HG03457 (cell line): Measurements from ENCODE around the gene LEF1.

Experiments
- ATAC-seq: cut with Tn5 transposase; IDR thresholded peaks from one replicate; pipeline ENCODE4 v1.9.1; 2021; ENCODE audit warnings: moderate number of reproducible peaks; ENCODE audit not compliant: unreplicated experiment

Gene LEF1

DNA sequence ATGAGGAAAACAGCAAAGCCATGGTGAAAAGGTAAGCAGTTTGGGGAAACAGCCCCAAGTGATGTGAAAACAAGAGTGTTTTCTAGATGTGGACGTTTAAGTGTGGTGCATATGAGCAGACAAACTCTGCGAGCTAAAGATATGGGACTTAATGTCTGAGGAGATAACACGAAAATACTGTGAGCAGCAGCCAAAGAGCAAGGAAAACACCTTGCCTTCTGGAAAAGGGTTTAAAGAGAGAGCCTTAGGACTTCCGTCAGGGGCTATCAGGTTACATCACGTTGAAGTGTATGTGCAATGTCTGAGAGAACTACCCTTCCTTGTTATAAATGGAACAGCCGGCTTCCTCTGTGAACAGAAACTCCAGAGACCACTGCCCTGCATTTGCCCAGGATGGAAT lies 54.2 kb downstream of the LEF1 start:
- ATAC-seq: no peak

- ATAC-seq: no peak
These were observed 55.5 kb downstream of the LEF1 start for GRCh38 chr4:108113229-108113628.

DNA sequence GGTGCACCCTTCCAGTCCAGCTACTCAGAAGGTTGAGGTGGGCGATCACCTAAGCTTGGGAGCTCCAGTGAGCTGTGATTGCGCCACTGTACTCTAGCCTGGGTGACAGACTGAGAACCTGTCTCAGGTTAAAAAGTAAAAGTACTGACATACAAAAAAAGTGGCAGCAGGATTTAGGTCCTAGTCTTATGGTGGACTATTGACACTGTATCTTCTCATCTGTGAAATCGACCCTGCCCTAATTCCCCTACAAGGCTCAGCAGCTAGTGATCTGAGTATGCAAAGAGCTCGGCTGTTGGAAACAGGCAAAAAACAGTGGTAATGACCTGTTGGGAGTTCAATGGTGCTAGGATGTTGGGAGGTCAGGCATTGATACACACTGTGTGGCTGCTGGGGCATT lies 57.0 kb downstream of the LEF1 start:
- ATAC-seq: no peak

GRCh38 chr4:108110450-108110849 lies 58.3 kb downstream of the LEF1 start:
- no peak for ATAC-seq

DNA sequence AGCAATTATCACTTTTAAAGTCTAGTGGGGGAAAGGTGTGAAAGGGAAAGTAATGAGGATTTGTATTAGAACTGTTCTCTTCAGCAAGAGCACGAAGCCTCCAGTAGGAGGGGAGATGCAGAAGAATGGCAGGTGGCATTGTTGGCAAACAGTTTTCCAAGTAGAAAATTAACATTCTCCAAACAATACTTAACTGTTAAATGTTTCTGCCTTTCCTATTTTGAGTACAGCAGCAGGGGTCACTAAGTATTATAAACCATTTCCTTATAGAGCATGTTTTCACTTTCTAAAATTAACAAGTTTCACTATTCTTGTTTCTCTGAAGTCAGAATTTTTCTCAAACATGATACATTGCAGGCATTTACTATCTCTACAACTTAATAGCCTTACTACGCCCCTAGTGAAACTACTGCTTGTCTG lies 58.7 kb downstream of the LEF1 start:
- peak; percentile 69 for ATAC-seq

DNA sequence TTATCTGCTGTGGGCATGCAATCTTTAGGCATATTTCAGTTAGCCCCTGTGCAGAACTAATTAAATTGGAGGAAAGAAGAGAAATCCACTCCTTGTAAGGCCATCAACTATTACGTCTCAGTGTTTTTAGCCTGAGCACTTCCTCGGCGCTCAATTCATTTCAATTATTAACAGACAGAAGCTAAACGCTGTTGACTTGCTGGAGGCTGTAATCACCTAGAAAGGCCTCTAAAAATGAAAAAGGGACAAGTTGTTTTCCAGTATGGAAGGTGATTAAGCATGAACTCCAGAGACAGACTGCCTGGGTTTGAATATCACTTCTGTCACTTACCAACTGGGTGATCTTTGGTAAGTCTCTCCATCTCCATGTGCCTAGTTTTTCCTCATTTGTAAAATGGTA lies 59.6 kb downstream of the LEF1 start:
- no peak for ATAC-seq

GRCh38 chr4:108107729-108108382 lies 60.9 kb downstream of the LEF1 start:
- no peak for ATAC-seq

GRCh38 chr4:108107101-108107500 lies 61.6 kb downstream of the LEF1 start:
- ATAC-seq: no peak

DNA sequence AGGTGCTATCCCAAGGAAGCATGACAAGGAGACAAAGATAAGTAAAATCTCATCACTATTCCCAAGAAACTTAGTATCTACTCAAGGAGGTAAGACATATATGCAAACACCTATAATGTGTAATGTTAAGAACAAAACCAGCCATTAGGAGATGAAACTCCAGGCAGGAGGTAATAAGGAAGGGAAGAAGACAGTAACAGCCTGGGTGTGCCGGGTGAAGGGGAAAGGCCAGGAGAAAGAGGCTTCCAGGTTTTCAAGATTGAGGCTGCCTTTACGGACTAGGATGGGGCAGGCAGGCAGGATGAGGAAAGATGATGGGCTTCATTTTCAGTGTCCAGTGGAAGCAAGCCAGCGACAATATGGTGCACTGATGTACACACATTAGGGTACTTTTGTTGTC lies 62.5 kb downstream of the LEF1 start:
- ATAC-seq: no peak

GRCh38 chr4:108103099-108103862 lies 65.5 kb downstream of the LEF1 start:
- ATAC-seq: no peak

DNA sequence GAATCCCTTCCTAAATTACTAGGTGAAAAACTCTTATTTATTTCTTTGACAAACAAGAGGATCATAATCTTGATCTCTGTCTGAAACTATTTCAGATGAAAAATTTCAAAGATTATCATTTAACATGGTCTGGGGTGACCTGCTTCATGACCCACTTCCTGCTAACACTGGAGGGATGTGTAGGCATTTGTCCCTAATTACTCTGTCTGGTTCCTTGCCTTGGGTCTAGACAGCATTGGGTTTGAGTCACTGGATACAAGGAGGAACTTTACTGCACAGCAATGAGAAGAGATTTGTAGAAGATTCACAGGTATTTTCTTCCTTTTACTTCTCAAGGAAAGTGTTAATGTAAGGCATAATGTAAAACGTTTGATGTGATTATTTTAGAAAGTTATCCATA lies 67.9 kb downstream of the LEF1 start:
- ATAC-seq: no peak

GRCh38 chr4:108099838-108100237 lies 68.9 kb downstream of the LEF1 start:
- no peak for ATAC-seq

DNA sequence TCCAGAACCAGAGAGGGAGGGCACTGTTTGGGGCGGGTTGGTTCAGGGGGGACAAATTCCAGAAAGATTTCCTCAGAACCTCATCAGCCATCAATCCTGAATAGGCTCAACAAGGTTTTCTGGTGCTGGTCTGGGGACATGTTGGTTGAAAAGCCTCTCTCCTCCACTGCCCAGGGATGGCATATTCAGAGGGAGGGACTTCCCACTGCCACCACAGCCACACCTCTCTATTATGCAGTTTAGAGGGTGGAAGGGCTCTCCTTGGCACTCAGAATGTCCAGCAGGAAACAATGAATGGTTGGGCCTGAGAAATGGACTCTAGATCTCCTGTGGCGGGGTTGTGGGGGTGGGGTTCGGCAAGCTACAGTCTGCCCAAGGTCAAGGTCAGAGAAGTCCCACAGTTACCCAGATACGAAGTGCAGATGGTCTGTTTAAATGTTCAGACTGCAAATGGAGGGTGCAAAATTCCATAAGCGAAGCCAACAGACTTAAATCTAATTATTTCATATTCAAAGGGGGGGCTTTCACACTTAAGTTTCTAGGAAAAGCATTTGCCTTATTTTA lies 70.7 kb downstream of the LEF1 start:
- no peak for ATAC-seq

- no peak for ATAC-seq
These were observed 73.7 kb downstream of the LEF1 start for GRCh38 chr4:108094923-108095482.

- ATAC-seq: no peak
These were observed 74.6 kb downstream of the LEF1 start for GRCh38 chr4:108094131-108094530.

GRCh38 chr4:108092288-108092687 lies 76.4 kb downstream of the LEF1 start:
- ATAC-seq: no peak

- no peak for ATAC-seq
These were observed 81.3 kb downstream of the LEF1 start for GRCh38 chr4:108087293-108087967.

DNA sequence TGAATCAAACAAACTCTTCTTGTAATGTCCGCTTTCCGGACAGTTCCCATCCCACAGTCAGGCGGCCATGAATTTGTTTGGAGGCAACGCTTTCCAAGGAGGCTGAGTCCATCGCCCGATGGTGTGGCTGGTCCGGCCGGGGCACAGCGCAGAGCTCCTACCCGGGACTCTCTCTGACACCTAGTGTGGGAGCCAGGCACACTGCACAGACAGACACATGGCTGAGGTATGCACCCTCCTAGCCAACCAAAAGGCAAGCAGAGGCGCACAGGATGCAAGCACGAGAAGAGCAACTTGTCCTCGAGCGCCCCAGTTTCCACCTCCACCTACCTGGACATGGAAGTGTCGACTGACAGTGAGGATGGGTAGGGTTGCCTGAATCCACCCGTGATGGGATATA lies 87.5 kb downstream of the LEF1 start:
- ATAC-seq: no peak

GRCh38 chr4:108080747-108081146 lies 88.0 kb downstream of the LEF1 start:
- no peak for ATAC-seq

DNA sequence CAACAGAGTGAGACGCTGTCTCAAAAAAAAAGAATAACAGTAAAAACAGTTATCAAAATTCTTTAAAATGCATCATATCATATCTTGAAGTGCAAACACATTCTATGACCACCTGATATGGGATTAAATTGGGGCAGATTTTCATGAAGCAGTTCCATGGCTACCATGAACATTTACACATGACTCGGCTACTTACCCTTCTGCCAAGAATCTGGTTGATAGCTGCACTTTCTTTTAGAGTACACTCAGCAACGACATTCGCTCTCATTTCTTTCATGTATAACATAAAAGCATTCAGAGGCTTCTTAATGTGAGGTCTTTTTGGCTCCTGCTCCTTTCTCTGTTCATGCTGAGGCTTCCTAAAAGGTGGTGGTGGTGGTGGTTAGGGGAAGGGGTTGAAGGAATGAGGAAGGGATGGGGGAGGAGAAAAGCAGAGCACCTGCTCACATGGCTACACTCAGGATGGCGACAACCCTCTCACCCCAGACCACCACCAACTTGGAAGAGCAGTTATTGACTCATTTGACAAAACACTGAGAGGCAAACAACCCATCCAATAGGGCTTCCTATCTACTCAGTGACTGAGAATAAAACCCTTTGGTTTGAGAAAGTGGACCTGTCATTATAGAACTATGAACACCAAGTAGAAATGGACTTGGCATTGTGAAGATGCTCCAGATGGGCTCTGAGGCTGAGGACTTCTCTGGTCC lies 90.6 kb downstream of the LEF1 start:
- ATAC-seq: no peak

GRCh38 chr4:108072300-108072699 lies 96.4 kb downstream of the LEF1 start:
- ATAC-seq: no peak
